ENCODE measurements around the gene KLF7.

GRCh38 chr2:207107131-207107530 is 58.6 kb downstream of the KLF7 start:
- TF ChIP-seq CTCF (IDR thresholded peaks at IDR 0.05): no peak
- TF ChIP-seq POLR2A (IDR thresholded peaks at IDR 0.05): no peak

Data from right lobe of liver (tissue), 4 donors.